ENCODE results near the gene IL37. TPM values are rescaled to one million over a fixed set of nuclear protein-coding genes. Genes with fewer than 3 reads are reported as not detected.

Gene IL37
- total RNA-seq (not detected), polyA plus RNA-seq (ENCODE audit: insufficient read depth in 1 of 8, insufficient read length in 8 of 8, low replicate concordance in 1 of 8) (not detected)
- long read RNA-seq, donor 1, result 0 reads
- long read RNA-seq, donor 2, result 0 reads
- long read RNA-seq, donor 3, result 0 reads
- long read RNA-seq, donor 4, result 0 reads
- long read RNA-seq, donor 5, result 0 reads
- long read RNA-seq, donor 6, result 0 reads
- long read RNA-seq, donor 7, result 0 reads
- long read RNA-seq, donor 8, result 0 reads
- long read RNA-seq, donor 9, result 0 reads
- long read RNA-seq, donor 10, result 0 reads
- long read RNA-seq, donor 11, result 0 reads

- DNase-seq, result no peak
- Histone ChIP-seq H3K4me3 (ENCODE audit: low read length) (no peak within 1 kb of the TSS), H3K9me3 (replicated peaks; ENCODE audit: control insufficient read depth, low read depth, low read length) (no peaks in the 10 kb centered on the region), H3K4me1 (ENCODE audit: control insufficient read depth, insufficient read depth, low read length) (no peaks in the 10 kb centered on the region), H3K36me3 (ENCODE audit: control insufficient read depth, insufficient read depth, low read length) (no peaks in the 10 kb centered on the region), H3K27me3 (ENCODE audit: control insufficient read depth, insufficient read depth, low read length) (no peaks in the 10 kb centered on the region), H3K27ac (ENCODE audit: low read length) (no peak within 1 kb of the TSS)
- no CpG with 5 or more reads among the region's 2 CpGs for whole genome bisulfite sequencing (ENCODE audit: insufficient coverage)
Observed at GRCh38 chr2:112910865-112911264, at the start of gene IL37. Gene IL37, plus strand, starts transcription at chr2:112911165. Its CDS starts 1,848 bp downstream, at chr2:112913013.

GRCh38 chr2:112864072-112864471 is 46.9 kb upstream of the IL37 start:
- no peaks in the 10 kb centered on the region for H3K27me3 ChIP-seq (ENCODE audit: control insufficient read depth, insufficient read depth, low read length)
- H3K4me1 ChIP-seq (ENCODE audit: control insufficient read depth, insufficient read depth, low read length), result no peaks in the 10 kb centered on the region
- H3K9me3 ChIP-seq (replicated peaks; ENCODE audit: control insufficient read depth, low read depth, low read length), result peaks cover 22% of the 10 kb centered on the region
- H3K27ac ChIP-seq (ENCODE audit: low read length), result no peak overlapping the region
- no peaks in the 10 kb centered on the region for H3K36me3 ChIP-seq (ENCODE audit: control insufficient read depth, insufficient read depth, low read length)
- WGBS (ENCODE audit: insufficient coverage), result no CpG with 5 or more reads among the region's 1 CpG
- H3K4me3 ChIP-seq (ENCODE audit: low read length), result no peak overlapping the region
- DNase-seq, result no peak

- no peak overlapping the region for H3K4me3 ChIP-seq (ENCODE audit: low read length)
- no peak overlapping the region for H3K27ac ChIP-seq (ENCODE audit: low read length)
- no peak for DNase-seq
- WGBS (ENCODE audit: insufficient coverage), result 91% methylated on average over 5 of the region's 8 CpGs
- no peaks in the 10 kb centered on the region for H3K36me3 ChIP-seq (ENCODE audit: control insufficient read depth, insufficient read depth, low read length)
- H3K4me1 ChIP-seq (ENCODE audit: control insufficient read depth, insufficient read depth, low read length), result peaks cover 2% of the 10 kb centered on the region
- H3K9me3 ChIP-seq (replicated peaks; ENCODE audit: control insufficient read depth, low read depth, low read length), result peaks cover 16% of the 10 kb centered on the region
- H3K27me3 ChIP-seq (ENCODE audit: control insufficient read depth, insufficient read depth, low read length), result no peaks in the 10 kb centered on the region
Observed at GRCh38 chr2:112866128-112866835, 44.7 kb upstream of the IL37 start.

DNA sequence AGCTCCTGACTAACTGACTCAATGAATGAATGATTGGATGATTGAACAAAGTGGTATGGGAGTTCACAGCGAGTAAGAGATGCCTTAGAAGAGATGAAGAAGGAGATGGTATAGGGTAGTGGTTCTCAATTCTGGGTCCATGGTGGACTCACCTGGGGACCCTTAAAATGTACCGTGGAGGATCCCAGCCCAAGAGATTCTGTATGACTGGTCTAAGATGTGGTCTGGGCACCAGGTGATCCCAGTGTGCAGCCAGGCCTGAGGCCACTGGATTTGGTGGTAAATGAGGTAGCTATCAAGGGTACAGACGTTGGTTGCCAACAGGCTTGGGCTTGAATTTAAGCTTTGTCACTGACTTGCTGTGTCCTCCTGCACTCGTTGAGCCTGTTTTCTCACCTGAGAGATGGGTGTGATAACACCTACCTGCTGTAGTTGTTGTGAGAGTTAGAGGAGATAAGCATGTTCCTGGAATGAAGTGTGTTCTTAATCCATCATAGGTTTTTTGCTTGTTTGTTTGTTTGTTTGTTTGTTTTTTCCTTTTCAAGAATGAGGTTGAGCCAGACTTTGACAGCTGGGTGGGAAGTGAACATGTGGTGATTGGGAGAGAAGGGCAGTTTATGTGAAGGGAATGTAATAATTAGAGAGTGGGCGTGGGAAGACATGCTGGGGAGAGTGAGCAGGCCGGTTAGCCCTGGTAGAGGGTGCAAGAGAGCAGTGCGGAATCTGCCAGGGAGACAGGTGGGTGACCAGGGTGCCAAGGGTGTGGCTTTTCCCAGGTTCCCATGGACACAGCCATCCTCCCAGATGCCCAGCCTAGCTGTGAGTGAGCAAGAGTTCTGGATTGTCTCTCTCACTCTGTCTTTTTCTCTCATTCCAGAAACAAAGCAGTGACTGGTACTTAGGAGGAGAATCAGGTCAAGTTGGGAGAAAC is 43.0 kb upstream of the IL37 start:
- Histone ChIP-seq H3K4me3 (ENCODE audit: low read length) (no peak overlapping the region), H3K4me1 (ENCODE audit: control insufficient read depth, insufficient read depth, low read length) (peaks cover 2% of the 10 kb centered on the region), H3K27me3 (ENCODE audit: control insufficient read depth, insufficient read depth, low read length) (no peaks in the 10 kb centered on the region), H3K9me3 (replicated peaks; ENCODE audit: control insufficient read depth, low read depth, low read length) (peaks cover 10% of the 10 kb centered on the region), H3K36me3 (ENCODE audit: control insufficient read depth, insufficient read depth, low read length) (no peaks in the 10 kb centered on the region), H3K27ac (ENCODE audit: low read length) (no peak overlapping the region)
- no peak for DNase-seq
- WGBS (ENCODE audit: insufficient coverage), result 64% methylated on average over 6 of the region's 7 CpGs

- DNase-seq, result peak; percentile 50
- Histone ChIP-seq H3K9me3 (replicated peaks; ENCODE audit: control insufficient read depth, low read depth, low read length) (peaks cover 3% of the 10 kb centered on the region), H3K4me3 (ENCODE audit: low read length) (no peak overlapping the region), H3K36me3 (ENCODE audit: control insufficient read depth, insufficient read depth, low read length) (no peaks in the 10 kb centered on the region), H3K4me1 (ENCODE audit: control insufficient read depth, insufficient read depth, low read length) (peaks cover 2% of the 10 kb centered on the region), H3K27ac (ENCODE audit: low read length) (no peak overlapping the region), H3K27me3 (ENCODE audit: control insufficient read depth, insufficient read depth, low read length) (no peaks in the 10 kb centered on the region)
- WGBS (ENCODE audit: insufficient coverage), result 80% methylated on average over 1 of the region's 7 CpGs
Observed at GRCh38 chr2:112869258-112869842, 41.6 kb upstream of the IL37 start.

- no peaks in the 10 kb centered on the region for H3K9me3 ChIP-seq (replicated peaks; ENCODE audit: control insufficient read depth, low read depth, low read length)
- H3K36me3 ChIP-seq (ENCODE audit: control insufficient read depth, insufficient read depth, low read length), result no peaks in the 10 kb centered on the region
- WGBS (ENCODE audit: insufficient coverage), result 35% methylated on average over 4 of the region's 9 CpGs
- DNase-seq, result no peak
- no peak overlapping the region for H3K27ac ChIP-seq (ENCODE audit: low read length)
- H3K4me1 ChIP-seq (ENCODE audit: control insufficient read depth, insufficient read depth, low read length), result peaks cover 2% of the 10 kb centered on the region
- H3K4me3 ChIP-seq (ENCODE audit: low read length), result no peak overlapping the region
- no peaks in the 10 kb centered on the region for H3K27me3 ChIP-seq (ENCODE audit: control insufficient read depth, insufficient read depth, low read length)
Observed at GRCh38 chr2:112870841-112871835, 39.8 kb upstream of the IL37 start.

GRCh38 chr2:112876257-112876970 is 34.6 kb upstream of the IL37 start:
- Histone ChIP-seq H3K36me3 (ENCODE audit: control insufficient read depth, insufficient read depth, low read length) (no peaks in the 10 kb centered on the region), H3K27ac (ENCODE audit: low read length) (no peak overlapping the region), H3K4me1 (ENCODE audit: control insufficient read depth, insufficient read depth, low read length) (no peaks in the 10 kb centered on the region), H3K27me3 (ENCODE audit: control insufficient read depth, insufficient read depth, low read length) (no peaks in the 10 kb centered on the region), H3K4me3 (ENCODE audit: low read length) (no peak overlapping the region), H3K9me3 (replicated peaks; ENCODE audit: control insufficient read depth, low read depth, low read length) (no peaks in the 10 kb centered on the region)
- no peak for DNase-seq
- 67% methylated on average over 1 of the region's 3 CpGs for WGBS (ENCODE audit: insufficient coverage)

DNA sequence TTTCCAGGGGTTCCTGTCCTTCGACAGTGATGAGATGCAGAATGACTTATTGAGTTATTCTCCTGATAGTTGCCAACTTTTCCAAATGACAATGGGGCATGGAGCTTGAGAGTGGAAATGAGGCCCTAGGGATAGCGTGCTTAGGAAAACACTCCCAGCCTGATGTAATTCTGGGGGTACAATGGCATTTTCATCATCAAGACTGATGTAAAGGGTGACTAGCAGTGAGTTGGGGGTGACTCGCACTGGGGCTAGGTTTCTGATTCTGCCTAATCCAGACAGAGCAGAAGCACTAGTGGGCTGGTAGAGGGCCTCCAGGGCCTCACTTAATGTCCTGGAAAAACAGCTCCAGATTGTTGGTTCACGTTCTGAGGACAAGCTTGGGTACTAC is 34.0 kb upstream of the IL37 start:
- H3K4me1 ChIP-seq (ENCODE audit: control insufficient read depth, insufficient read depth, low read length), result no peaks in the 10 kb centered on the region
- no peak for DNase-seq
- WGBS (ENCODE audit: insufficient coverage), result 82% methylated on average over 2 of the region's 4 CpGs

GRCh38 chr2:112877423-112877822 is 33.5 kb upstream of the IL37 start:
- H3K27me3 ChIP-seq (ENCODE audit: control insufficient read depth, insufficient read depth, low read length), result no peaks in the 10 kb centered on the region
- H3K4me1 ChIP-seq (ENCODE audit: control insufficient read depth, insufficient read depth, low read length), result no peaks in the 10 kb centered on the region
- no peaks in the 10 kb centered on the region for H3K36me3 ChIP-seq (ENCODE audit: control insufficient read depth, insufficient read depth, low read length)
- H3K9me3 ChIP-seq (replicated peaks; ENCODE audit: control insufficient read depth, low read depth, low read length), result no peaks in the 10 kb centered on the region
- WGBS (ENCODE audit: insufficient coverage), result 92% methylated on average over 5 of the region's 6 CpGs
- DNase-seq, result no peak
- H3K27ac ChIP-seq (ENCODE audit: low read length), result no peak overlapping the region
- no peak overlapping the region for H3K4me3 ChIP-seq (ENCODE audit: low read length)

More for the DNA sequence above, 34.0 kb upstream of the IL37 start:
- no peaks in the 10 kb centered on the region for H3K9me3 ChIP-seq (replicated peaks; ENCODE audit: control insufficient read depth, low read depth, low read length)
- H3K27me3 ChIP-seq (ENCODE audit: control insufficient read depth, insufficient read depth, low read length), result no peaks in the 10 kb centered on the region
- no peaks in the 10 kb centered on the region for H3K36me3 ChIP-seq (ENCODE audit: control insufficient read depth, insufficient read depth, low read length)
- no peak overlapping the region for H3K4me3 ChIP-seq (ENCODE audit: low read length)
- H3K27ac ChIP-seq (ENCODE audit: low read length), result no peak overlapping the region

All from muscle of leg (tissue), 16 donors.